Mesendoderm (in vitro differentiated cells): ENCODE data around the gene SLC6A17.

Experiments used
- DNase-seq: peaks from one replicate; pipeline ENCODE4 v3.0.0; 2013
- H2AK5ac ChIP-seq: 2 replicates; pipeline ENCODE4 v1.6.1; 2013; ENCODE audit warnings: low read length, inconsistent platforms
- H2BK120ac ChIP-seq: 2 replicates; pipeline ENCODE4 v1.6.1; 2013; ENCODE audit warnings: low read depth, mild to moderate bottlenecking, low read length, moderate library complexity, mixed read lengths
- H2BK15ac ChIP-seq: replicated peaks from 2 replicates; pipeline ENCODE4 v1.6.1; 2013; ENCODE audit warnings: low read depth, mild to moderate bottlenecking, moderate library complexity
- H2BK5ac ChIP-seq: 2 replicates; pipeline ENCODE4 v1.6.1; 2013; ENCODE audit warnings: low read length, inconsistent platforms
- H3K18ac ChIP-seq: 2 replicates; pipeline ENCODE4 v1.6.1; 2013; ENCODE audit warnings: mild to moderate bottlenecking, low read length, mixed read lengths
- H3K23ac ChIP-seq: one replicate; pipeline ENCODE4 v1.6.1; 2013; ENCODE audit warnings: low read length
- H3K27ac ChIP-seq: 2 replicates; pipeline ENCODE4 v1.5.1; 2013; ENCODE audit warnings: low read depth, mild to moderate bottlenecking, inconsistent platforms, low read length, moderate library complexity
- H3K27me3 ChIP-seq: 2 replicates; pipeline ENCODE4 v1.6.1; 2013; ENCODE audit warnings: low read length, control low read depth, mild to moderate bottlenecking, inconsistent platforms; ENCODE audit not compliant: insufficient read depth, poor library complexity
- H3K36me3 ChIP-seq: 2 replicates; pipeline ENCODE4 v1.6.1; 2013; ENCODE audit warnings: low read length, inconsistent platforms; ENCODE audit not compliant: control insufficient read depth, insufficient read depth
- H3K4ac ChIP-seq: one replicate; pipeline ENCODE4 v1.6.1; 2013; ENCODE audit warnings: low read depth, mild to moderate bottlenecking, low read length, moderate library complexity
- H3K4me1 ChIP-seq: 2 replicates; pipeline ENCODE4 v1.6.1; 2013; ENCODE audit warnings: low read depth, low read length, inconsistent platforms; ENCODE audit not compliant: control insufficient read depth
- H3K4me2 ChIP-seq: 2 replicates; pipeline ENCODE4 v1.6.1; 2013; ENCODE audit warnings: low read length
- H3K4me3 ChIP-seq: 2 replicates; pipeline ENCODE4 v1.5.1; 2013; ENCODE audit warnings: mild to moderate bottlenecking, low read length
- H3K56ac ChIP-seq: one replicate; pipeline ENCODE4 v1.6.1; 2013; ENCODE audit warnings: low read length
- H3K79me1 ChIP-seq: 2 replicates; pipeline ENCODE4 v1.6.1; 2013; ENCODE audit warnings: low read length, inconsistent platforms
- H3K79me2 ChIP-seq: 2 replicates; pipeline ENCODE4 v1.6.1; 2013; ENCODE audit warnings: mild to moderate bottlenecking, low read length; ENCODE audit not compliant: control insufficient read depth, insufficient read depth
- H3K9ac ChIP-seq: 2 replicates; pipeline ENCODE4 v1.6.1; 2013; ENCODE audit warnings: low read length, inconsistent platforms
- H4K5ac ChIP-seq: one replicate; pipeline ENCODE4 v1.6.1; 2013; ENCODE audit warnings: low read length
- H4K8ac ChIP-seq: one replicate; pipeline ENCODE4 v1.6.1; 2013; ENCODE audit warnings: low read depth, mild to moderate bottlenecking, control low read depth, low read length, moderate library complexity
- WGBS: extraction: QIAGEN DNeasy Blood & Tissue Kit; methylation state at CpG from one replicate; pipeline ENCODE4 v1.1.7; 2013; ENCODE audit warnings: low lambda C conversion rate, missing lambda C conversion rate; ENCODE audit not compliant: insufficient coverage; ENCODE audit errors: extremely low coverage; 5-methylcytosine and 5-hydroxymethylcytosine counted together

Gene SLC6A17

GRCh38 chr1:110119843-110120242 lies 30.5 kb upstream of the SLC6A17 start:
- H3K18ac ChIP-seq: no peak overlapping the region
- no peaks in the 10 kb centered on the region for H3K79me1 ChIP-seq
- no CpG with 5 or more reads among the region's 3 CpGs for WGBS
- H3K4ac ChIP-seq: no peak overlapping the region
- H3K9ac ChIP-seq: no peak overlapping the region
- no peaks in the 10 kb centered on the region for H3K36me3 ChIP-seq
- no peak overlapping the region for H3K23ac ChIP-seq
- no peaks in the 10 kb centered on the region for H3K4me1 ChIP-seq
- H2AK5ac ChIP-seq: no peak overlapping the region
- no peak overlapping the region for H2BK5ac ChIP-seq
- no peak overlapping the region for H4K5ac ChIP-seq
- no peak overlapping the region for H4K8ac ChIP-seq
- no peaks in the 10 kb centered on the region for H3K79me2 ChIP-seq
- H3K27me3 ChIP-seq: no peaks in the 10 kb centered on the region
- H2BK15ac ChIP-seq: no peak overlapping the region
- no peak overlapping the region for H3K4me2 ChIP-seq
- H3K56ac ChIP-seq: no peak overlapping the region
- no peak overlapping the region for H3K4me3 ChIP-seq
- DNase-seq: no peak
- no peak overlapping the region for H2BK120ac ChIP-seq
- H3K27ac ChIP-seq: no peak overlapping the region

DNA sequence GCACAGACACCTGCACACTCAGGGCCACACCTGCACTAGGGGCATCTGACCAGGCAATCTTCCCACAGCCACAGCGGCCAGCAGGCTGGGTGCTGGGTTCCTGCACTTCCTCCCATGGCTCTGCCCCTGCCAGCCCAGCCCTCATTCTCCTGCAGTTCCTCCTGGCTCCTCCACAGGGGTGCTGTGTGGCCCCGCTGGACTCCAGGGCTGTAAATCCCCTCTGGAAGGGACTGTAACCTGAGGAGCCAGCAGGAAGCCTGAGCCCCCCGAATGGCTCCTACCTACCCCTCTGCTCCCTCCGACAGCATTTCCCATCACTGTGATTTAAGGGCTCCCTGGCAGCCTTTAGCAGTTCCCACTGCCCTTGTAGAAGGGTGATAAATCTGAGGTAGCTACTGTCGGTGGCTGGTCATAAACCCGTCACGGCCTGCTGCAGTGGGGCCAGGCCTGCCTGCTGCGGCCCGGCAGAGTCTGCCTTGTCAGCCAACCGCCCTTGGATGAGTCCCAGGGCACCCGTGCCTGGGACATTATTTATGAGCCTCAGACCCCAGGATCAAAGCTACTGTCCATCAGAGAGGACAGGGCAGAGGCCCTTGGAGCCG lies 29.2 kb upstream of the SLC6A17 start:
- no CpG with 5 or more reads among the region's 12 CpGs for WGBS
- H3K4me2 ChIP-seq: no peak overlapping the region
- no peak overlapping the region for H4K8ac ChIP-seq
- no peaks in the 10 kb centered on the region for H3K79me1 ChIP-seq
- H3K27me3 ChIP-seq: peaks cover 1% of the 10 kb centered on the region
- H4K5ac ChIP-seq: no peak overlapping the region
- H2BK15ac ChIP-seq: no peak overlapping the region
- no peaks in the 10 kb centered on the region for H3K4me1 ChIP-seq
- no peak overlapping the region for H3K56ac ChIP-seq
- no peak overlapping the region for H3K23ac ChIP-seq
- H3K36me3 ChIP-seq: no peaks in the 10 kb centered on the region
- no peak overlapping the region for H3K27ac ChIP-seq
- H3K4ac ChIP-seq: no peak overlapping the region
- H3K9ac ChIP-seq: no peak overlapping the region
- H3K4me3 ChIP-seq: no peak overlapping the region
- DNase-seq: no peak
- no peak overlapping the region for H2BK5ac ChIP-seq
- no peaks in the 10 kb centered on the region for H3K79me2 ChIP-seq
- no peak overlapping the region for H2AK5ac ChIP-seq
- H3K18ac ChIP-seq: no peak overlapping the region
- no peak overlapping the region for H2BK120ac ChIP-seq

- Histone ChIP-seq H4K5ac (no peak overlapping the region), H3K4me2 (no peak overlapping the region), H2BK15ac (no peak overlapping the region), H3K4me3 (no peak overlapping the region), H3K18ac (no peak overlapping the region), H4K8ac (no peak overlapping the region), H3K79me2 (no peaks in the 10 kb centered on the region), H3K23ac (no peak overlapping the region), H3K4me1 (no peaks in the 10 kb centered on the region), H3K36me3 (no peaks in the 10 kb centered on the region), H3K27me3 (peaks cover 1% of the 10 kb centered on the region), H3K79me1 (no peaks in the 10 kb centered on the region), H2BK120ac (no peak overlapping the region), H3K27ac (no peak overlapping the region), H2BK5ac (no peak overlapping the region), H3K4ac (no peak overlapping the region), H2AK5ac (no peak overlapping the region), H3K56ac (no peak overlapping the region), H3K9ac (no peak overlapping the region)
- no peak for DNase-seq
- no CpG with 5 or more reads among the region's 3 CpGs for WGBS
Measured at GRCh38 chr1:110123224-110123623, 27.1 kb upstream of the SLC6A17 start.

- no peaks in the 10 kb centered on the region for H3K4me1 ChIP-seq
- no peak overlapping the region for H3K23ac ChIP-seq
- no peak overlapping the region for H3K4ac ChIP-seq
- H2BK5ac ChIP-seq: no peak overlapping the region
- H2BK15ac ChIP-seq: no peak overlapping the region
- H3K9ac ChIP-seq: no peak overlapping the region
- H2BK120ac ChIP-seq: no peak overlapping the region
- H4K5ac ChIP-seq: no peak overlapping the region
- H2AK5ac ChIP-seq: no peak overlapping the region
- no peak overlapping the region for H3K4me2 ChIP-seq
- H3K36me3 ChIP-seq: no peaks in the 10 kb centered on the region
- no peak overlapping the region for H3K56ac ChIP-seq
- H4K8ac ChIP-seq: no peak overlapping the region
- H3K79me2 ChIP-seq: no peaks in the 10 kb centered on the region
- peaks cover 1% of the 10 kb centered on the region for H3K27me3 ChIP-seq
- H3K18ac ChIP-seq: no peak overlapping the region
- H3K27ac ChIP-seq: no peak overlapping the region
- no peak for DNase-seq
- WGBS: no CpG with 5 or more reads among the region's 4 CpGs
- no peaks in the 10 kb centered on the region for H3K79me1 ChIP-seq
- H3K4me3 ChIP-seq: no peak overlapping the region
Measured at GRCh38 chr1:110125810-110126209, 24.5 kb upstream of the SLC6A17 start.

DNA sequence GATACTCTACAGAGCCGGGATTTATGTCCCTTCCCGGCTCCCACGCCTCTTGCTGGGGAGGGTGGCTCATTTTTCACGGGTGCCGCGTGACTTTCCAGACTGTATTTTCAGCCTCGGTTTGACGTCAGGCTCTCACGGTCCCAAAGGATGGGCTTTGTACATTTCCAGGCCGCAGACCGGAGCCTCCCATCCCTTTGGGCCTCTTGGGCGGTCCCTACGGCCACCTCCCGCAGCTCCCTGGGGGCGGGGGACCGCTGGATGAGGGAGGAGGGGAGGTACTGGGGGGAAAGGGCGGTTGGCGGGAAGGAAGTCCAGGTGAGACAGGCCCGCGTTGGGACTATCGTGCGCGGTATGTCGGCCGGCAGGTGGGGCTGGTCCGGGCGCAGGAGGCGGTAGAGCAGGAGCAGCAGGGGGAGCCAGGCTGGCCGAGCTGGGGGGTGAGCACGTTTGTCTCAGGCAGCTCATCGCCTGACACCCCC lies 20.1 kb upstream of the SLC6A17 start:
- Histone ChIP-seq H3K56ac (peak overlapping the region; percentile 56), H3K4me1 (no peaks in the 10 kb centered on the region), H3K79me1 (no peaks in the 10 kb centered on the region), H3K4ac (no peak overlapping the region), H3K27me3 (peaks cover 1% of the 10 kb centered on the region), H3K9ac (no peak overlapping the region), H2BK5ac (no peak overlapping the region), H4K5ac (no peak overlapping the region), H3K4me3 (no peak overlapping the region), H3K79me2 (no peaks in the 10 kb centered on the region), H3K18ac (no peak overlapping the region), H3K4me2 (no peak overlapping the region), H3K36me3 (no peaks in the 10 kb centered on the region), H2BK120ac (no peak overlapping the region), H3K27ac (no peak overlapping the region), H3K23ac (no peak overlapping the region), H2AK5ac (no peak overlapping the region), H2BK15ac (no peak overlapping the region), H4K8ac (no peak overlapping the region)
- WGBS: no CpG with 5 or more reads among the region's 31 CpGs
- DNase-seq: peak; percentile 59

GRCh38 chr1:110130989-110131388 lies 19.3 kb upstream of the SLC6A17 start:
- no CpG with 5 or more reads among the region's 7 CpGs for WGBS
- H3K56ac ChIP-seq: no peak overlapping the region
- no peak overlapping the region for H2BK120ac ChIP-seq
- H3K23ac ChIP-seq: no peak overlapping the region
- H3K27me3 ChIP-seq: no peaks in the 10 kb centered on the region
- H2AK5ac ChIP-seq: no peak overlapping the region
- H3K27ac ChIP-seq: no peak overlapping the region
- H3K79me1 ChIP-seq: no peaks in the 10 kb centered on the region
- no peak overlapping the region for H3K4ac ChIP-seq
- H4K5ac ChIP-seq: no peak overlapping the region
- DNase-seq: no peak
- no peak overlapping the region for H3K18ac ChIP-seq
- no peak overlapping the region for H3K4me3 ChIP-seq
- H3K9ac ChIP-seq: no peak overlapping the region
- no peaks in the 10 kb centered on the region for H3K79me2 ChIP-seq
- H3K36me3 ChIP-seq: no peaks in the 10 kb centered on the region
- peaks cover 2% of the 10 kb centered on the region for H3K4me1 ChIP-seq
- H3K4me2 ChIP-seq: no peak overlapping the region
- H2BK5ac ChIP-seq: no peak overlapping the region
- no peak overlapping the region for H2BK15ac ChIP-seq
- H4K8ac ChIP-seq: no peak overlapping the region
